ENCODE results near the gene GAB3.

GRCh38 chrX:154695911-154696675 lies 54.8 kb downstream of the GAB3 start:
- TF ChIP-seq, protein P1, sequence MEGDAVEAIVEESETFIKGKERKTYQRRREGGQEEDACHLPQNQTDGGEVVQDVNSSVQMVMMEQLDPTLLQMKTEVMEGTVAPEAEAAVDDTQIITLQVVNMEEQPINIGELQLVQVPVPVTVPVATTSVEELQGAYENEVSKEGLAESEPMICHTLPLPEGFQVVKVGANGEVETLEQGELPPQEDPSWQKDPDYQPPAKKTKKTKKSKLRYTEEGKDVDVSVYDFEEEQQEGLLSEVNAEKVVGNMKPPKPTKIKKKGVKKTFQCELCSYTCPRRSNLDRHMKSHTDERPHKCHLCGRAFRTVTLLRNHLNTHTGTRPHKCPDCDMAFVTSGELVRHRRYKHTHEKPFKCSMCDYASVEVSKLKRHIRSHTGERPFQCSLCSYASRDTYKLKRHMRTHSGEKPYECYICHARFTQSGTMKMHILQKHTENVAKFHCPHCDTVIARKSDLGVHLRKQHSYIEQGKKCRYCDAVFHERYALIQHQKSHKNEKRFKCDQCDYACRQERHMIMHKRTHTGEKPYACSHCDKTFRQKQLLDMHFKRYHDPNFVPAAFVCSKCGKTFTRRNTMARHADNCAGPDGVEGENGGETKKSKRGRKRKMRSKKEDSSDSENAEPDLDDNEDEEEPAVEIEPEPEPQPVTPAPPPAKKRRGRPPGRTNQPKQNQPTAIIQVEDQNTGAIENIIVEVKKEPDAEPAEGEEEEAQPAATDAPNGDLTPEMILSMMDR (IDR thresholded peaks at IDR 0.05; ENCODE audit: poor library complexity, severe bottlenecking) = no peak
- TF ChIP-seq POLR2AphosphoS5 (IDR thresholded peaks at IDR 0.05) (no peak), EZH2 (IDR thresholded peaks at IDR 0.05; ENCODE audit: borderline replicate concordance, insufficient read depth, low read length, poor library complexity, severe bottlenecking) (no peak), MXI1 (conservative IDR thresholded peaks at IDR 0.05; ENCODE audit: poor library complexity, severe bottlenecking) (no peak)
